HG03280 (cell line): Measurements from ENCODE around the gene SLC1A5.
"Not testable (repeated sequence)": the region's sequence is repeated elsewhere in the genome, so short reads cannot be mapped to it uniquely, and the experiment has no call there.

Experiments
- ATAC-seq: cut with Tn5 transposase; IDR thresholded peaks from one replicate; pipeline ENCODE4 v1.9.1; 2021; ENCODE audit warnings: mild to moderate bottlenecking, moderate library complexity; ENCODE audit not compliant: unreplicated experiment

Gene SLC1A5

DNA sequence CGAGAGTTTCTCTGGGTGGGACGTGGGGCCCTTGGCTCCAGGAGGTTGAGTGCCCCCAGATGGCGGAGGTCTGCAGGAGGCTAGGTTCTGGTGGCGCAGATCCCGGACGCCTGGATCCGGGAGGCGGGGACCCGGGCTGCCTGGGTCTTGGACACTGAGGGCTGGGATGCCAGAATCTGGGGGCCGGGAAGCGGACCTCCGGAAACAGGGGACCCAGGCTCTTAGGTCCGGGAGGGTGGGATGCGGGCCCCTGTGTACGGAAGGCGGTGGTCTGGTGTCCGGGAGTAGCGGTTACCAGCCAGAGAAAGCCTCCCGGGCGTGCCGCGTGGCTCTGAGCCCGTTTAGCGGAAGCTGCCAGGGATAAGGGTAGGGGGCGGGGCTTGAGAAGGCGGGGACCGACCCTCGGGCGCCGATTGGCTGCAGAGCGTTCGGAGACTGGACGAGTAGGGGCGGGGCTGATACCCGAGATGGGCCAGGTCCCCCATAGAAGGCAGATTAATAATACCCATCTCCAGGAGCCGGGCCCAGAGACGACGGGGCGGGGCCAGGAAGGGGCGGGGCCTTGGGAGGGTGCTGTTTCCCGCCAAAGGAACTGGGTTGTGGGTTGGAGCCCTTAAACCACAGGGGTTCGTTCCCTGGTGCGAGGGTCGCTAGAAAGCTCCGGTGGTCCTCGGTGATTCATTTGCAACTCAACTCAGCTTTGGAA is at the start of gene SLC1A5:
SLC1A5 (minus strand) TSS at position 333 of the 706 bp plus-strand sequence. CDS start 629 bp downstream, outside the sequence.
- ATAC-seq, result peak; percentile 70

DNA sequence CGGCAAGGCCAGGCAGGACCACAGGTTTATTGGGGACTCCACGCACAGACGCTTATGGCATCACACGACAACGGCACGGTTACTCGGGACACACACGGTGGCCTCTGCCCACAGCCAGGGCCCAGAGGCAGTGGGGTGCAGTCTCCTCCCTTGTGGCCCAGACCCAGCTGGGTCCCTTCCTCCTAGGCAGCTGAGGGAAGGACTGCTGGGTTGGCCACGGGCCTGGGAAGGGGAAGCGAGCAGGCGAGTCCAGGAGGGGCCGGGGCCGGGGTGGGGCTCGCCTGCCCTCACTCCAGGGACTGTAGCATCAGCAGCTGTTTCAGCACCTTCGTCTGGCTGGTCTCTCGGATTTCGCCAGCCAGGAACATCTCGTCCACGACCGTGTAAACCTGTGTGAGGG is 49.8 kb upstream of the SLC1A5 start:
- no peak for ATAC-seq

GRCh38 chr19:46834984-46835383 is 46.6 kb upstream of the SLC1A5 start:
- ATAC-seq, result no peak

- ATAC-seq, result no peak
Observed at GRCh38 chr19:46834121-46834520, 45.7 kb upstream of the SLC1A5 start.

GRCh38 chr19:46830864-46831263 is 42.5 kb upstream of the SLC1A5 start:
- no peak for ATAC-seq

GRCh38 chr19:46828484-46828883 is 40.1 kb upstream of the SLC1A5 start:
- no peak for ATAC-seq

DNA sequence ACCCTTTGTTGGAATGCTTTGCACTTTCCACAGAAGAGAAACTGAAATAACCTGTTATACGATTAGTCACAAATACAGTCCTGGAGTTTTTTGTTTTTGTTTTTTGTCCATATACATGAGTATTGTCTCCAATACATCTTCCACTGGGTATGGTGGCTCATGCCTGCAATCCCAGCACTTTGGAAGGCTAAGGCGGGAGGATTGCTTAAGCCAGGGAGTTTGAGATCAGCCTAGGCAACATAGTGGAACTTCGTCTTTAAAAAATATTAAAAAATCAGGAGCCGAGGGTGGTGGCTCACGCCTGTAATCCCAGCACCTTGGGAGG is 37.3 kb upstream of the SLC1A5 start:
- no peak for ATAC-seq

DNA sequence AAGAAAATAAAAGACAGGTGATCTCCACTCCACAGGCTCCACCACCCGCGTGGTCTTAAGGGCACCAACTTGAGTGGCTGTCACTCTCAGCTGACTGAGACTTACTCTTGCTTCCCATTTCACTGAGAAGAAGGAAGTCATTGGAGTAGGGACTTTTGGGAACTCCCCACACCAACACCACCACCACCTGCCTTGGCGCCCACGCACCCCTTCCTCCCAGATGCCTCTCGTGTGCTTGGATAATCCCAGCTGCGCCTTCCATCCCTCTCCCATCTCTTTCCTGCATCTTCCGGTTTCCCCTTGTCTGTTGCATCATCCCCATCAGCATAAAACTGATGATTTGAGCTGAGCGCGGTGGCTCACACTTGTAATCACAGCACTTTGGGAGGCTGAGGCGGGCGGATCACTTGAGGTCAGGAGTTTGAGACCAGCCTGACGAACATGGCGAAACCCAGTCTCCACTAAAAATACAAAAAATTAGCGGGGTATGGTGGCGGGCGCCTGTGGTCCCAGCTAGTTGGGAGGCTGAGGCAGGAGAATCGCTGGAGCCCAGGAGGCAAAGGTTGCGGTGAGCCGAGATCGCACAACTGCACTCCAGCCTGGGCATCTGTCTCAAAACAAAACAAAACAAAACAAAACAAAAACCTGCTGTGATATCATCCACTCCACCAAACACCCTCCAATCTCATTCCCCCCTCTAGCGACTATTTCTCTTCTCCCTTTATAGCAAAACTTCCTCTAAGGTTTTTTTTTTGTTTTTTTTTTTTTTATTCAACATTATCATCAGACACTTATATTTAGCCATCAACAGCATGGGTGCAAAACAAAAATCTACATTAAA is 36.7 kb upstream of the SLC1A5 start:
- no peak for ATAC-seq

DNA sequence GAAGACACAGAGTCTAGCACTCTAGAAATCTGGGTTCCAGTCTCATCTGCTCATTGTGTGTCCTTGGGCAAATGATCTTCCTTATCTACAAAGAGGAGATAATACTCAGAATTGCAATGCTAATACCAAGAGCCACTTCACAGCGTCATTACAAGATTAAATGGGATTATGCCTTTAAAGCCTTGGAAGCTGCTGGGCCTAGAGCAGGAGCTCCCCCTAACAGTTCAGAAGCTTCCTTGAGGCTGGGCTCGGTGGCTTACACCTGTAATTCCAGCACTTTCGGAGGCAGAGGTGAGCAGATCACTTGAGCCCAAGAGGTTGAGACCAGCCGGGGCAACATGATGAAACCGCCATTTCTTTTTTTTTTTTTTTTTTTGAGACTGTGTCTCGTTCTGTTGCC is 34.7 kb upstream of the SLC1A5 start:
- ATAC-seq, result no peak

GRCh38 chr19:46822410-46822787 is 34.0 kb upstream of the SLC1A5 start:
- not testable (repeated sequence) for ATAC-seq

GRCh38 chr19:46821512-46822409 is 33.4 kb upstream of the SLC1A5 start:
- ATAC-seq, result no peak

DNA sequence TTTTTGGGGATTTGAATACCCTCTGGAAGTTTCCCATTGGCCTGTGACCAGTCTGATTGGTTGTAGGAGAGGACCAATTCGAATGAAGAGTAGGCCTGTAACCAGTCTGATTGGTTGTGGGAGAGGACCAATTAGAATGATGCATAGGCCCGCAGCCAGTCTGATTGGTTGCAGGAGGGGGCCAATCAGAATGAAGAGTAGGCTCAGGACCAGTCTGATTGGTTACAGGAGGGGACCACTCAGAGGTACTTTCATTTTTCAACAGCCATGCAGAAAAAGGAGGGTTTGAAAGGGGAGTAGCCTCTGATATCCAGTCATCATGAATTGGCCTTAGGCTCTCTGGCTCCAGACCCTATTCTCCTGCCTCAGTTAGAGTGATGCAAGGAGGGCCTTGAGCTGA is 30.4 kb upstream of the SLC1A5 start:
- no peak for ATAC-seq

GRCh38 chr19:46815833-46816627 is 27.6 kb upstream of the SLC1A5 start:
- no peak for ATAC-seq

GRCh38 chr19:46813839-46814358 is 25.5 kb upstream of the SLC1A5 start:
- no peak for ATAC-seq

GRCh38 chr19:46812977-46813838 is 24.8 kb upstream of the SLC1A5 start:
- no peak for ATAC-seq

GRCh38 chr19:46809534-46810272 is 21.3 kb upstream of the SLC1A5 start:
- no peak for ATAC-seq

GRCh38 chr19:46806656-46807055 is 18.3 kb upstream of the SLC1A5 start:
- ATAC-seq, result no peak

GRCh38 chr19:46804432-46804831 is 16.0 kb upstream of the SLC1A5 start:
- ATAC-seq, result not testable (repeated sequence)

- no peak for ATAC-seq
Observed at GRCh38 chr19:46803555-46803954, 15.2 kb upstream of the SLC1A5 start.
